HUES48 (cell line): ENCODE results near the gene HOXA9.

ENCODE experiments used
- H3K27ac ChIP-seq: one replicate; pipeline ENCODE4 v1.7.0; 2013; ENCODE audit warnings: low read depth, low read length, inconsistent platforms
- H3K27me3 ChIP-seq: 2 replicates; pipeline ENCODE4 v1.6.1; 2013; ENCODE audit warnings: mild to moderate bottlenecking, low read length; ENCODE audit not compliant: control insufficient read depth, insufficient read depth
- H3K36me3 ChIP-seq: 2 replicates; pipeline ENCODE4 v1.6.1; 2013; ENCODE audit warnings: low read length; ENCODE audit not compliant: control insufficient read depth, insufficient read depth
- H3K4me1 ChIP-seq: 2 replicates; pipeline ENCODE4 v1.6.1; 2013; ENCODE audit warnings: mild to moderate bottlenecking, low read length; ENCODE audit not compliant: control insufficient read depth, insufficient read depth
- H3K4me3 ChIP-seq: 2 replicates; pipeline ENCODE4 v1.5.1; 2013; ENCODE audit warnings: mild to moderate bottlenecking, low read depth, low read length
- H3K9ac ChIP-seq: 2 replicates; pipeline ENCODE4 v1.6.1; 2013; ENCODE audit warnings: mild to moderate bottlenecking, low read depth, low read length, moderate library complexity
- H3K9me3 ChIP-seq: 2 replicates; pipeline ENCODE4 v1.6.1; 2013; ENCODE audit warnings: low read length; ENCODE audit not compliant: control insufficient read depth, insufficient read depth

Gene HOXA9

GRCh38 chr7:27165089-27165995 lies at the start of gene HOXA9:
TSS of gene HOXA9 (minus strand) at chr7:27165537. CDS start at chr7:27165457, 80 bp downstream.
- Histone ChIP-seq H3K4me3 (no peak within 1 kb of the TSS), H3K9me3 (no peaks in the 10 kb centered on the region), H3K9ac (no peak within 1 kb of the TSS), H3K4me1 (no peaks in the 10 kb centered on the region), H3K27ac (no peak within 1 kb of the TSS), H3K27me3 (peaks cover 100% of the 10 kb centered on the region), H3K36me3 (no peaks in the 10 kb centered on the region)

GRCh38 chr7:27214239-27214950 lies 49.1 kb upstream of the HOXA9 start:
- H3K36me3 ChIP-seq = no peaks in the 10 kb centered on the region
- no peak overlapping the region for H3K27ac ChIP-seq
- H3K27me3 ChIP-seq = peaks cover 99% of the 10 kb centered on the region
- H3K4me3 ChIP-seq = no peak overlapping the region
- H3K9ac ChIP-seq = no peak overlapping the region
- no peaks in the 10 kb centered on the region for H3K9me3 ChIP-seq
- H3K4me1 ChIP-seq = peaks cover 34% of the 10 kb centered on the region

- Histone ChIP-seq H3K4me1 (peaks cover 34% of the 10 kb centered on the region), H3K27ac (no peak overlapping the region), H3K9me3 (no peaks in the 10 kb centered on the region), H3K9ac (no peak overlapping the region), H3K4me3 (no peak overlapping the region; the same call in 1 of the 2 replicates), H3K27me3 (peaks cover 99% of the 10 kb centered on the region), H3K36me3 (no peaks in the 10 kb centered on the region)
Measured at GRCh38 chr7:27213433-27214238, 48.3 kb upstream of the HOXA9 start.

GRCh38 chr7:27212497-27213432 lies 47.4 kb upstream of the HOXA9 start:
- no peak overlapping the region for H3K9ac ChIP-seq
- peaks cover 100% of the 10 kb centered on the region for H3K27me3 ChIP-seq
- H3K27ac ChIP-seq = no peak overlapping the region
- no peak overlapping the region for H3K4me3 ChIP-seq
- H3K4me1 ChIP-seq = peaks cover 34% of the 10 kb centered on the region
- H3K36me3 ChIP-seq = no peaks in the 10 kb centered on the region
- H3K9me3 ChIP-seq = no peaks in the 10 kb centered on the region

- Histone ChIP-seq H3K27me3 (peaks cover 100% of the 10 kb centered on the region), H3K27ac (no peak overlapping the region), H3K4me3 (no peak overlapping the region), H3K9me3 (no peaks in the 10 kb centered on the region), H3K36me3 (no peaks in the 10 kb centered on the region), H3K9ac (no peak overlapping the region), H3K4me1 (peaks cover 34% of the 10 kb centered on the region)
Measured at GRCh38 chr7:27211764-27212204, 46.4 kb upstream of the HOXA9 start.

- Histone ChIP-seq H3K9me3 (no peaks in the 10 kb centered on the region), H3K4me3 (no peak overlapping the region)
Measured at GRCh38 chr7:27211084-27211446, 45.7 kb upstream of the HOXA9 start.

GRCh38 chr7:27210441-27211083 lies 45.2 kb upstream of the HOXA9 start:
- Histone ChIP-seq H3K27me3 (peaks cover 100% of the 10 kb centered on the region), H3K9me3 (no peaks in the 10 kb centered on the region), H3K36me3 (no peaks in the 10 kb centered on the region), H3K4me3 (no peak overlapping the region), H3K4me1 (peaks cover 30% of the 10 kb centered on the region), H3K27ac (no peak overlapping the region), H3K9ac (no peak overlapping the region)

More at GRCh38 chr7:27211084-27211446, 45.7 kb upstream of the HOXA9 start:
- no peak overlapping the region for H3K27ac ChIP-seq
- peaks cover 100% of the 10 kb centered on the region for H3K27me3 ChIP-seq
- no peaks in the 10 kb centered on the region for H3K36me3 ChIP-seq
- H3K9ac ChIP-seq = no peak overlapping the region
- peaks cover 29% of the 10 kb centered on the region for H3K4me1 ChIP-seq

GRCh38 chr7:27209933-27210440 lies 44.6 kb upstream of the HOXA9 start:
- Histone ChIP-seq H3K36me3 (no peaks in the 10 kb centered on the region), H3K4me3 (no peak overlapping the region), H3K9ac (no peak overlapping the region), H3K4me1 (peaks cover 28% of the 10 kb centered on the region), H3K27ac (no peak overlapping the region), H3K27me3 (peaks cover 100% of the 10 kb centered on the region), H3K9me3 (no peaks in the 10 kb centered on the region)

- H3K9ac ChIP-seq = no peak overlapping the region
Measured at GRCh38 chr7:27208998-27209397, 43.7 kb upstream of the HOXA9 start.

More at GRCh38 chr7:27208998-27209397, 43.7 kb upstream of the HOXA9 start:
- peaks cover 100% of the 10 kb centered on the region for H3K27me3 ChIP-seq
- no peak overlapping the region for H3K27ac ChIP-seq
- no peaks in the 10 kb centered on the region for H3K36me3 ChIP-seq
- H3K9me3 ChIP-seq = no peaks in the 10 kb centered on the region
- H3K4me3 ChIP-seq = no peak overlapping the region
- peaks cover 19% of the 10 kb centered on the region for H3K4me1 ChIP-seq
